Spleen (tissue), 7 donors: ENCODE data around the gene RBM24.

Experiments used
- POLR2A ChIP-seq, 3 donors: fragments of 450-650 bp; IDR thresholded peaks; one replicate each; pipeline ENCODE4 v1.5.1; 2017; ENCODE audit warnings: antibody characterized with exemption in 3 of 3, mild to moderate bottlenecking in 1 of 3
- POLR2AphosphoS5 ChIP-seq, 3 donors: sonication (generic); formaldehyde crosslinking; IDR thresholded peaks; one replicate each; pipeline ENCODE4 v1.5.1; 2017; ENCODE audit warnings: antibody characterized with exemption in 3 of 3
- TF ChIP-seq, protein P1 (sequence below), 11 experiments: fragments of 200-600 bp in 7 of 11; fragments of 450-650 bp in 4 of 11; sonication (generic) in 4 of 11; IDR thresholded peaks in 8 of 11; conservative IDR thresholded peaks in 3 of 11; 1 replicate in 7 of 11; 2 replicates in 4 of 11; pipeline versions ENCODE4 v1.4.0 to v1.8.0; 2016 to 2021; ENCODE audit warnings: antibody characterized with exemption in 11 of 11, inconsistent platforms in 4 of 11, mild to moderate bottlenecking in 1 of 11
- donor health status: DM: no; HTN: no; CAD: no; lungs with moderate emphysema.
- donor health status: DM: no; HTN: no; CAD: no.
- donor health status: DM: no; HTN: no; CAD: no.

DNA sequence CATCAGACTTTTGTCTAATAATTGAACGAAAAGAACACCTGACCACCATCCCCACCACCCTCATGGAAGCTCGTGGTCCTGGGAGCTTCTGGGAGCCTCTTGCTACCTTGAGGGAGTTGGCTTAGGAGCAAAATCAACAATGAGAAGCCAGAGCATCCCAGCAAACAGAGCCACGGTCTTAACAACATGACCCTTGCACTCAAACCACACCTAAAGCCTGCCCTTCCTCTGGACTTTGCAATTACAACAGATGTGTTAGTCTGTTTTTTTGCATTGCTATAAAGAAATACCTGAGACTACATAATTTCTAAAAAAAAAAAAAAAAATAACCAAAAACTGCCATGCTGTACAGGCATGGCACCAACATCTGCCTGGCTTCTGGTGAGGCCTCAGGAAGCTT, 9.5 kb upstream of the RBM24 start:
- TF ChIP-seq, protein P1, sequence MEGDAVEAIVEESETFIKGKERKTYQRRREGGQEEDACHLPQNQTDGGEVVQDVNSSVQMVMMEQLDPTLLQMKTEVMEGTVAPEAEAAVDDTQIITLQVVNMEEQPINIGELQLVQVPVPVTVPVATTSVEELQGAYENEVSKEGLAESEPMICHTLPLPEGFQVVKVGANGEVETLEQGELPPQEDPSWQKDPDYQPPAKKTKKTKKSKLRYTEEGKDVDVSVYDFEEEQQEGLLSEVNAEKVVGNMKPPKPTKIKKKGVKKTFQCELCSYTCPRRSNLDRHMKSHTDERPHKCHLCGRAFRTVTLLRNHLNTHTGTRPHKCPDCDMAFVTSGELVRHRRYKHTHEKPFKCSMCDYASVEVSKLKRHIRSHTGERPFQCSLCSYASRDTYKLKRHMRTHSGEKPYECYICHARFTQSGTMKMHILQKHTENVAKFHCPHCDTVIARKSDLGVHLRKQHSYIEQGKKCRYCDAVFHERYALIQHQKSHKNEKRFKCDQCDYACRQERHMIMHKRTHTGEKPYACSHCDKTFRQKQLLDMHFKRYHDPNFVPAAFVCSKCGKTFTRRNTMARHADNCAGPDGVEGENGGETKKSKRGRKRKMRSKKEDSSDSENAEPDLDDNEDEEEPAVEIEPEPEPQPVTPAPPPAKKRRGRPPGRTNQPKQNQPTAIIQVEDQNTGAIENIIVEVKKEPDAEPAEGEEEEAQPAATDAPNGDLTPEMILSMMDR (IDR thresholded peaks at IDR 0.05 in 8 of 11, conservative IDR thresholded peaks at IDR 0.05 in 3 of 11), result no peak
- TF ChIP-seq POLR2A (IDR thresholded peaks at IDR 0.05) (no peak), POLR2AphosphoS5 (IDR thresholded peaks at IDR 0.05) (no peak)
